LHCN-M2 (cell line): Measurements from ENCODE around the gene CD44. TPM values are rescaled to one million over a fixed set of nuclear protein-coding genes. Genes with fewer than 3 reads are reported as not detected.

ENCODE experiments used
- DNase-seq: peaks from one replicate; pipeline ENCODE4 v3.0.0-alpha.2; 2012; ENCODE audit warnings: low read depth
- total RNA-seq: library from RNA; depleted of rRNA; stranded (reverse); fragments of >200 nt; gene quantifications from 2 replicates; pipeline ENCODE4 v1.2.3, GENCODE V29; 2014

CD44 gene
- total RNA-seq, 1 experiment from 2014 or later = 215 TPM

- DNase-seq = peak; percentile 44
Measured at GRCh38 chr11:35236667-35237003, 97.7 kb downstream of the CD44 start.

- no peak for DNase-seq
Measured at GRCh38 chr11:35237351-35237750, 98.4 kb downstream of the CD44 start.

- DNase-seq = no peak
Measured at GRCh38 chr11:35237860-35238715, 99.1 kb downstream of the CD44 start.

DNA sequence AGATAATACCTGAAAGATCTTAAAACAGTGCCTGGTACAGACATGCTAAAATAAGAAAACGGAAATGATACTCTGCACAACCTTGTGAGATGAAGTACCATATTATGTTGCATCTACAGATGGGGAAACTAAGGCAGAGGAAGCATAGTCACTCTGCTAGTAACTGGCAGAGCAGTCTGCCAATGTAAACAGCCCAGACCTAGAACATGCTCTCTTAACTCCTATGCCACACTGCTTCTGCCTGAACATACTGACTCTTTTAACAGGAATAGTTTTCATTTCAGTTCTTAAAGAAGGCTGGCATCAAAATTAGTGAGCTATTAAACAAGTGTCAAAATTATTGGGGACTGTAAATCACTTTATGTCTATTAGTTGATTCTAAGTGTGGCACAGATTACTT is 99.9 kb downstream of the CD44 start:
- no peak for DNase-seq

GRCh38 chr11:35239471-35240075 is 100.6 kb downstream of the CD44 start:
- DNase-seq = no peak

DNA sequence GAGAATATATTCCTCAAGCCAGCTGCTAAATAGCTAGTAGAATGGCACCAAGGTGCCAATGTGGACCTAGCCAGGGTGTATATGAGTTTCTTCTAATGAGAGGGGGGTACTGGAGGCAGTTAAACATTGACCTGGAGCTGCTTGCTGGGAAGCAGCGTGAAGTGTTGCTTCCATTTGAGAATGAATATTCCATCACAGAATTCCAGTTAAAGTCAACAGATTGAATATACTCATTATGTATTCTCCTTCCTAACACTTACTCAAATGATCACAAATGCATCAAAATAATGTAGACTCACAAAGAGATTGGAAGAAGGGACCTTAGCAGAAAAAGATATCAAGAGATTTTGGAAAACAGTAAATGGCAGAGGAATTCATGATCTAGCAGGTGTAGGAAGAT is 102.1 kb downstream of the CD44 start:
- DNase-seq = no peak

- DNase-seq = no peak
Measured at GRCh38 chr11:35241531-35241930, 102.6 kb downstream of the CD44 start.

DNA sequence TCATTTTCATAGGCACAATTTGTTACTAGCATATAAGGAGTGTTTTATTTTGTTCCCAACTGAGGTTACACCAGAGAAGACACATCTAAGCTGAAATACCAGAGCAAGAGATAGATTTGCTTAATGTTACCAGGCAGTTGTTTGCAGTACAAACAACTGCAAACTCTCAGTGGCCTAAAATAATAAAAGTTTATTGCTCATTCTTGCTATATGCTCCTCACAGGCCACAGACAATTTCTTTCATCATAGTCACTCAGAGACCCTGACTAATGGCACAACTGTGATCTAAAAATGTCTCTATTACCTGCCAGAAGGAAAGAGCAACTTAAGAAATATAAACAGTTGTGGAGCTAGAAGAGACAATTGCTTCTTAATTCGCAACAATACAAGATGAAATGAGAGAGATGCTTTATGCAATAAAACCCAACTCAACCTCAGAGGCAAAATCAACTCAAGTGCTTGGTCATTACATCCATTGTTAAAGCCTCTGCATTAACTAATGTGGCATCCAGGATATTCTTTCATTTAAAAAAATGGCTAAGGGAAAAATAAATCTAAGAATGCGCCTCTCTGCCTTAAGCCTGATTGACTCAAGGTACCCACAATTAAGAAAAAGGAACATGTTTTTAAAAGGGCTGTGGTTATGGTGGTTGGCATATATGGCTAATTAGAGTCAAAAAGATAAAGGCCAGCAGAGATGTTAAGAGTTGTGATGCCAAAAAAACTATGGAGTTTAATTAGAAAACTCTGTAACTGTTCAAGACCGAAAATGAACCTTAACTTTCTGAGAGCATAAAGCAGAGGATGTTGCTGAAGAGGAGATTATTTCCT is 103.7 kb downstream of the CD44 start:
- peak; percentile 81 for DNase-seq

DNA sequence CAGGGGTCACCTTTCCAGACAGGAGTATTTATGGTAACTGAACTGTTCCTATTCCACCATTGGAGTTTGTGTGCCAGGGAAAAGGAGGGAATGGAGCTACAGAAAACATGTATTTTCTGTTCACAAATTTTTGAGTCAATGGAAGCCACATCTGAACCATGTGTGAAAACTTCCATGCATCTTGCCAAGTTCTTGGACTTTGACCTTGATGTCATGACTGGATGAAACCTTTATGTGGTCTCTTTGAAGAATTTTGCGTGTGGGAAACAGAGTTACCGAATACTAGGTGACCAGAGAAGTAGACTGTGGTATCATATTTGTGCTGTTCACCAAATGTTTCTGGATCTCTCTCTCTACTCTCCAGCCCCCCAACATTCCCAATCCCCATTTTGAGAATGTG is 104.8 kb downstream of the CD44 start:
- no peak for DNase-seq

DNA sequence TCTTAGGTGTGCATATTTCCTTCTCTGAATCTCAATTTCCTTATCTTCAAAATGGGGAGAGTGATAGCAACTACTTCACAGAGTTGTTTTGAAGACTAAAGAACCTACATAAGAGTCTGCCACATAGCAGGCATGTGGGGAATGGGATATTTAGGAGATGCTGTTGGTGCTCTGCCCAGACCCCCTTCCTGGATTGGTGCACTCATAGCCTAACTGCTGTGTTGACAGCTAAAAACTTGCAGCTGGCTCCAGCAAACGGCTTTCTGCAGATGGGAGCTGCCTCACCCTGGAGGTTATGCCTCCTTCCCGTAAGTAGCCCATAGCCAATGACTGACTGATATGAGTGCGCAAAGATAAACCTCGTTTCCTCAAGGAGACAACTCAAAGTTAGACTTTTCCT is 106.1 kb downstream of the CD44 start:
- DNase-seq = no peak

DNA sequence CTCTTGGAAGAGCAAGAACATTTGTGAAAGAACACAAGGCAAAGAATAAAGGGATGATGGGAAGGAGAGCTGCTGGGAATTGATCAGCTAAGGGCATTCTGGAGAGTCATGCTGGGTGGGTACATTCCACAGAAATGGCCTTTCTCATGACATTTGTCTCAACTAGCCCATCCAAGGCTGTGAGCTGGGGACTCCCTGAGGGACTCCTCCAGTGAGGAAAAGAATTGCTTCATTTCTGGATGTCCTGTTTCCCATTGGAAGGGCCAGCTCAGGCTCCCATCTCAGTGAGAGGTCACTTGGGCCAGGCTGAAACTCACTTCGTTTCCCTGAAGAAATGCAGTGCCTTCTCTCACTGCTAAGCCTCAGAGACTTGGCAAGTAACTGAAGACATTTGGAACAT is 106.8 kb downstream of the CD44 start:
- no peak for DNase-seq

DNA sequence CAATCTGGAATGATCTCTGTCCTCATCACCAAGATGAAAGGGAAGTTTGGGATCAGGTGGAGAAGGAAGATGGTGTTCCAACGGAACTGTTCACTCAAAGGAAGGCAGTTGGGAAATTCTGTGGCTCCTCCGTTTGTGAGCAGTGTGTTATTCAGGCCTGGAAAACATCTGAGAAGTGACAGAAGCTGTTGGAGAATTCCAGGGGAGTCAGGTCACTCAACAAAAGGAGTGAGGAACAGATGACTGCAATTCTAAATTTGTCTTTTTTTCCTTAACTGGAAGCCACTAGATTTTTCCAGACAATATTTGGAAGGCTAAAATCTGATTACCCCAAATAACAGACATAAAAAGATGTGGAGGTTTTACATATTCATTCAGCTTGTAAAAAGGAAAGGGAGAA is 107.8 kb downstream of the CD44 start:
- peak; percentile 61 for DNase-seq

GRCh38 chr11:35247428-35247827 is 108.5 kb downstream of the CD44 start:
- DNase-seq = no peak

- DNase-seq = no peak
Measured at GRCh38 chr11:35247863-35248262, 108.9 kb downstream of the CD44 start.

DNA sequence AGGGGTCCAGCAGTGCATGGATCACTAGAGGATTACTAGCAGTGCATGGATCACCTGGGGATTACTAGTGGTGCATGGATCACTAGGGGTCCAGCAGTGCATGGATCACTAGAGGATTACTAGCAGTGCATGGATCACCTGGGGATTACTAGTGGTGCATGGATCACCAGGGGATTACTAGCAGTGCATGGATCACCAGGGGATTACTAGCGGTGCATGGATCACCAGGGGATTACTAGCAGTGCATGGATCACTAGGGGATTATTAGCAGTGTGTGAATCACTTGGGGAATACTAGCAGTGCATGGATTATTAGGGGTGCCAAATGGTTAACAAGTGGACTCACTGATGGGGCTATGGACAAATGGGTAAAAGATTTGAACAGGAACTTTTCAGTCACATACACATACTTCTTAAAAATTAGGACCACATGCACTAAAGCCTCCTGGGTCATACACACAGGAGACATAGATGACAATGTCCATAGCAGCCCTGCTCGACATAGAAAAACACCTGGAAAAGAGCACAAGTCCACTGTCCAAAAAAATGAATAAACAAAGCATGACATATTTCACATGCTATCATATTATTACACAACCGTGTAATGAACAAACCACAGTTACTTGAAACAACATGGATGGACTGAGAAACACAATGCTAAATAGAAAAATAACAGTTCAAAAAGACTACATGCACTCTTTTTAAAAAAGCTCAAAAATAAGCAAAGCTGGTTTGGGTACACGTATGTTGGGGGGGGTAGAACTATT is 109.8 kb downstream of the CD44 start:
- DNase-seq = no peak

- no peak for DNase-seq
Measured at GRCh38 chr11:35250192-35250591, 111.2 kb downstream of the CD44 start.

GRCh38 chr11:35250621-35251020 is 111.7 kb downstream of the CD44 start:
- DNase-seq = peak; percentile 53

- no peak for DNase-seq
Measured at GRCh38 chr11:35253237-35253636, 114.3 kb downstream of the CD44 start.

DNA sequence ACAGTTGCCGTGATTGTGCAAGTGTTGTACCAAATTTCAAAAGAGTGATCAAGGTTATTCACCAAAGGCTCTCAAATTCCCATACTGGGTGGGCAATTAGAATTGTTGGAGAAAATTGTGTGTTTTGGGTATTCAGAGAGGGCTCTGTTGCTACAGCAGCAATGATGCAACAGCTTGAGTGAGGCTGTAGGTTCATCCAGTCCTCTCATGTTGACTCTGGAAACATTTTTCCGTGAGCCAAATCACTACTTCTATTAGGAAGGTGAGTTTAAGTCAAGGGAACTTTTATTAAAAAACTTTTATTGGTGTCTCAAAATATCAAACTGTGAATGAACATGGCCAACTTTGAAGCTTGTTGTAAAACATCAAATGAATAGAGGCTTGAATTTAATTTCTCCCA is 116.5 kb downstream of the CD44 start:
- no peak for DNase-seq

DNA sequence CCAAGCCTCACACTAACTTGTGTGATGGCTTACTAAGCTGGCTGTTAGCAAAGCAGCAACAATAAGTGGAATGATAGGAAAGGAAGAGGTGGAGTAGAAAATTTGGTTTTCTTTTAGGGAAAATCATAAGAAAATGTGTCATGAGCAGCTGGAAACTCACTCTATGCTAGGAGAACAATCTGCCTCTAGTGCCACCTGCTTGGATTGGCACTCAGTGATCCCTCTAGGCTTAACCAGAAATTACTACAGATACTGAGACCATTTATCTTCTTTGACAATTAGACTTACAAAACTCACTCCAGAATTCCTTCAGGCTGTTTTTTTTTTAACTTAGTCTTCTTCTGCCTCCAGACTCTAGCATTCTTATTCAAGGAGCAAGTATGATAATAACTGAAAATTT is 117.3 kb downstream of the CD44 start:
- DNase-seq = peak; percentile 39

GRCh38 chr11:35257281-35257680 is 118.3 kb downstream of the CD44 start:
- no peak for DNase-seq

DNA sequence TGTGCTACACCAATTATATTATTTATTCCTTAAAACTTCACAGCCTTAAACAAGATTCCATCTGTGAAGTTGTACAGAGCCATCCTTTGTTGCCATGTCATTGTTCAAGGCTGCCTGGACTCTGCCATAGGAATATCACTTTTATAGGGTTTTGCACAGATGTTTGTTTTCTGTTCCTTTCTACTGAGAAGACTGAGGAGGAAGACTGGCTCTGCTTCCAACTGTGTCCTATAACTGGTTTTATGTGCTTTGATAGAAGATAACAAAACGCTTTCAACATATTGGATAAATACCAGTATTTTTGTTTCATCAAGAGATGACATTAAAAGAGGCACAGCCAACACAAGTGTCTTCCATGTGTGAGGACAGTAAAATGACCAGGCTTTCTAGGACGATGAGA is 120.6 kb downstream of the CD44 start:
- no peak for DNase-seq
